ENCODE measurements around the gene CCDC177. TPM values are rescaled to one million over a fixed set of nuclear protein-coding genes. Genes with fewer than 3 reads are reported as not detected.

CCDC177 gene
- total RNA-seq, 1 experiment from 2014 or later, result not detected

DNA sequence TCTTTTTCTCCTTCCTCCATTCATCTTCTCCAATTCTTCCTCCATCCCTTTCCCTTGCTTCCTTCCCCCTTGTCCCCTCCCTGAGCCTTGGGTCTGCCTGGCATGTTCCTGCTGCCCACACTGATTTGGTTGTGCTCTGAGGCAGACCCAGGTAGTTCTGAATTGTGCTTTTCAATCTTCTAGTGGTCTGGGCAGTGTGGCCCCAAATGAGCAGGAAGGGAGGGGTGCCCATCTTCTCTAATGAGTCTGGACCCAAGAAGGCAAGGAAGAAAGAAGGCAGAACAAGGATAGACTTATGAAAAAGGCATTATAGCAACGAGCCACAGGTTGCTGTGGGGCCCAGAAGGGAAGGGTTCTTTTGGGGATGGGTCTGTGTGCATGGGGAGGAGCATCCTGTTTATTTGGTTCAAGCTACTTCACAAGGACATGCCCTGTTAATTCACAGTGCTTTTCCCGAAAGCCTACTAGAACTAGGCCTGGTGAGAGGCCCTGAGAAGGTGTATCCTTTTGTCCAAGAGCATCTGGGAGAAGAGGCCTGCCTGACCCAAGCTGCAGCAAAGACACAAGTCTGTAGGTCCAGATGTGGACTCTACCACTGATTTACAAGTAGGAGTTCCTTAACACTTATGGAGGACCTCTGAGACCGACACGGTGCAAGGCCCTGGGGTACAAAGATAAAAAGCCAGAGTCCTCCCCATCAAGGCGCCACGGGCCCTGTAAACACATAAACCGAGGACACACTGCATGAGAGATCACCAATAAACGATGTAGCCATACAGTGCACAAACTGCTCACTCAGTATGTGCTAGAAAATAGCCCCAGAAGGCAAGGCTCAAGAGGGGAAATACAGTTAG, 35.6 kb upstream of the CCDC177 start:
- CTCF ChIA-PET, result no interaction called here
- H3K79me2 ChIP-seq (ENCODE audit: low read depth), result peaks cover 12% of the 10 kb centered on the region; the same call in 1 of the 2 replicates
- peaks cover 8% of the 10 kb centered on the region; the same call in 1 of the 2 replicates for H3F3A ChIP-seq (ENCODE audit: insufficient read depth, low read depth)
- peak overlapping the region; percentile 62 for H3K4me3 ChIP-seq
- peak overlapping the region; percentile 92 for H3K4me2 ChIP-seq
- H3K27me3 ChIP-seq (ENCODE audit: insufficient read depth, low read depth), result no peaks in the 10 kb centered on the region
- POLR2A ChIA-PET (ENCODE audit: unreplicated experiment), result interaction anchor here (0.5 kb wide), 2 partner anchors 44 to 62 kb away, joined by 5 to 7 read pairs; no protein-coding TSS in a partner anchor
- intact Hi-C loops (cut with micrococcal nuclease; ENCODE audit: unreplicated experiment), result no loop called here
- no peaks in the 10 kb centered on the region for H3K9me3 ChIP-seq (ENCODE audit: insufficient read depth, low read depth)
- H3K27ac ChIP-seq, result no peak overlapping the region
- DNase-seq, result no peak
- peaks cover 17% of the 10 kb centered on the region for H3K4me1 ChIP-seq (replicated peaks; ENCODE audit: insufficient read depth)
- H2AFZ ChIP-seq, result peak overlapping the region; percentile 95
- BruUV-seq (replicated peaks), result no TSS peak
- no peaks in the 10 kb centered on the region for H3K9me2 ChIP-seq (ENCODE audit: insufficient read depth)
- H3K36me3 ChIP-seq (ENCODE audit: low read depth), result no peaks in the 10 kb centered on the region
- H4K20me1 ChIP-seq (ENCODE audit: insufficient read depth), result no peaks in the 10 kb centered on the region
- TF ChIP-seq, protein P1, sequence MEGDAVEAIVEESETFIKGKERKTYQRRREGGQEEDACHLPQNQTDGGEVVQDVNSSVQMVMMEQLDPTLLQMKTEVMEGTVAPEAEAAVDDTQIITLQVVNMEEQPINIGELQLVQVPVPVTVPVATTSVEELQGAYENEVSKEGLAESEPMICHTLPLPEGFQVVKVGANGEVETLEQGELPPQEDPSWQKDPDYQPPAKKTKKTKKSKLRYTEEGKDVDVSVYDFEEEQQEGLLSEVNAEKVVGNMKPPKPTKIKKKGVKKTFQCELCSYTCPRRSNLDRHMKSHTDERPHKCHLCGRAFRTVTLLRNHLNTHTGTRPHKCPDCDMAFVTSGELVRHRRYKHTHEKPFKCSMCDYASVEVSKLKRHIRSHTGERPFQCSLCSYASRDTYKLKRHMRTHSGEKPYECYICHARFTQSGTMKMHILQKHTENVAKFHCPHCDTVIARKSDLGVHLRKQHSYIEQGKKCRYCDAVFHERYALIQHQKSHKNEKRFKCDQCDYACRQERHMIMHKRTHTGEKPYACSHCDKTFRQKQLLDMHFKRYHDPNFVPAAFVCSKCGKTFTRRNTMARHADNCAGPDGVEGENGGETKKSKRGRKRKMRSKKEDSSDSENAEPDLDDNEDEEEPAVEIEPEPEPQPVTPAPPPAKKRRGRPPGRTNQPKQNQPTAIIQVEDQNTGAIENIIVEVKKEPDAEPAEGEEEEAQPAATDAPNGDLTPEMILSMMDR (conservative IDR thresholded peaks at IDR 0.05), result no peak
- no peak for TF ChIP-seq EZH2 (IDR thresholded peaks at IDR 0.05; ENCODE audit: low read depth)

DNA sequence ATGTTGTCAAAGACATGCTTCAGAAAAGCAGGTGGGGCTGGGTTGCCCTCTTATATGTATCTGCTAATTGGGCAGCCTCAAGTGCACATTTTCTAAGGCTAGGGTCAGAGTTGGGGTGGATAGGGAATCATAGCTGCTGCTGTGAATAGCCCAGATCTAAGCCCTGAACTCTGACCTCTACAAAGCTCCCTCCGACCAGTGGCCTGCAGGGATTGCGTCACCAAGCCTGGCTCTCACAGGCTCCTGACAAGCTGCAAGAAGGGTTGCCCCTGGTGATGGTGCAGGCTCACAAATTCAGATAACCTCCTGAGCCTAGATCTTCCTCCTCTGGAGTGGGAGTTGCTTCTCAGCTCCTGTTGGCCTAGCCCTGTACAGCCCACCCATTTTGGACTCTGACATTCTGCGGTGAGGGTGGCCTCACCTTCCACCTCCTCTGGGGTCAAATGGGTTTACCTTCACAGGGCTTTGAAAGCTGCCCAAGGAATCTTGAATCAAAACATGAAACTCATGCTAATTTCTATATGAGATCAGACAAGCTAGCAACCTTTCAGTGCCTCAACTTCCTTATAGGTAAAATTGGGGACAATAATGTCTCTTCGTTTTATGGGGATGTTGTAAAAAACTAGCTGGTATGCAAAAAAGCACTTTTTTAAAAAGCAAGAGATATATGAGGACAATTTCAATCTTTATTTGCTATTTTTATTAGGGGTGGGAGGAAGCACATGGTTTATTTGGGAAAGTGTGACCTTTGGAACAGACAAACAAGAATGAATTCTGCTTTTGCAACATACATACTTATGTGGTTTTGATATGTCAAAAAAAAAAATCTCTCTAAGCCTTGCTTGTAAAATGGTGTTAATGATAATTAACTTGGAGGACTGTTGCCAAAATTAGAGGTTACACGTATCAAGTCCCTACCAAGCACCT, 31.9 kb upstream of the CCDC177 start:
- POLR2A ChIA-PET (ENCODE audit: unreplicated experiment), result no interaction called here
- BruUV-seq (replicated peaks), result no TSS peak
- Histone ChIP-seq H3K4me3 (no peak overlapping the region), H3K9me3 (ENCODE audit: insufficient read depth, low read depth) (no peaks in the 10 kb centered on the region), H3K36me3 (ENCODE audit: low read depth) (no peaks in the 10 kb centered on the region), H3K4me1 (replicated peaks; ENCODE audit: insufficient read depth) (peaks cover 6% of the 10 kb centered on the region), H3K79me2 (ENCODE audit: low read depth) (no peaks in the 10 kb centered on the region), H4K20me1 (ENCODE audit: insufficient read depth) (no peaks in the 10 kb centered on the region), H2AFZ (no peak overlapping the region), H3K27me3 (ENCODE audit: insufficient read depth, low read depth) (no peaks in the 10 kb centered on the region), H3K9me2 (ENCODE audit: insufficient read depth) (no peaks in the 10 kb centered on the region), H3K27ac (no peak overlapping the region), H3F3A (ENCODE audit: insufficient read depth, low read depth) (no peaks in the 10 kb centered on the region), H3K4me2 (no peak overlapping the region)
- intact Hi-C loops (cut with micrococcal nuclease; ENCODE audit: unreplicated experiment), result no loop called here
- no peak for TF ChIP-seq EZH2 (IDR thresholded peaks at IDR 0.05; ENCODE audit: low read depth)
- TF ChIP-seq, protein P1 (conservative IDR thresholded peaks at IDR 0.05), result no peak
- CTCF ChIA-PET, result no interaction called here
- DNase-seq, result no peak

DNA sequence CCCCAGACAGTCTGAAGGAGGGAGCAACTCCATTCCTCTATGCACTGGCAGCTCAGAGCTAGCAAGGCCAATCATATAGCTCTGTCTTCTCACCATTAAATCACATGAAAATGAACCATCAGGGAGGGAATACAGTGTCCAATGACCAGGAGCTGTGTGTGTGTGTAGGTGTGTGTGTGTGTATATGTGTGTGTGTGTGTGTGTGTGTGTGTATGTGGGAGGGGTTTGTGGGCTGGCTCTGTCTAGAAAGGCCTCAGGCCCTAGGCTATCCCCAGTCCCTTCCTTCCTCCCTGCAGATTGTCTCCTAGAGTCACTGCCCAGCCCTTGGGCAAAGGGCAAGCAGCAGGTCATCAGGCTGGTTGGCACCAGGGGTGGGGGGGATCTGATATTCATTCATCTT, 31.1 kb upstream of the CCDC177 start:
- Histone ChIP-seq H3K9me2 (ENCODE audit: insufficient read depth) (no peaks in the 10 kb centered on the region), H3K36me3 (ENCODE audit: low read depth) (no peaks in the 10 kb centered on the region), H4K20me1 (ENCODE audit: insufficient read depth) (no peaks in the 10 kb centered on the region), H3F3A (ENCODE audit: insufficient read depth, low read depth) (no peaks in the 10 kb centered on the region), H3K79me2 (ENCODE audit: low read depth) (no peaks in the 10 kb centered on the region), H2AFZ (no peak overlapping the region), H3K9me3 (ENCODE audit: insufficient read depth, low read depth) (no peaks in the 10 kb centered on the region), H3K4me3 (no peak overlapping the region), H3K4me2 (no peak overlapping the region), H3K27me3 (ENCODE audit: insufficient read depth, low read depth) (no peaks in the 10 kb centered on the region), H3K27ac (no peak overlapping the region), H3K4me1 (replicated peaks; ENCODE audit: insufficient read depth) (peaks cover 5% of the 10 kb centered on the region)
- BruUV-seq (replicated peaks), result no TSS peak
- intact Hi-C loops (cut with micrococcal nuclease; ENCODE audit: unreplicated experiment), result no loop called here
- no peak for TF ChIP-seq EZH2 (IDR thresholded peaks at IDR 0.05; ENCODE audit: low read depth)
- TF ChIP-seq, protein P1 (conservative IDR thresholded peaks at IDR 0.05), result no peak
- ChIA-PET CTCF (interaction anchor here (0.6 to 0.9 kb wide), 3 partner anchors 21 to 163 kb away, joined by 3 read pairs; no protein-coding TSS in a partner anchor), POLR2A (ENCODE audit: unreplicated experiment) (no interaction called here)
- DNase-seq, result no peak
